ENCODE measurements around the gene GLIPR1L2.

DNA sequence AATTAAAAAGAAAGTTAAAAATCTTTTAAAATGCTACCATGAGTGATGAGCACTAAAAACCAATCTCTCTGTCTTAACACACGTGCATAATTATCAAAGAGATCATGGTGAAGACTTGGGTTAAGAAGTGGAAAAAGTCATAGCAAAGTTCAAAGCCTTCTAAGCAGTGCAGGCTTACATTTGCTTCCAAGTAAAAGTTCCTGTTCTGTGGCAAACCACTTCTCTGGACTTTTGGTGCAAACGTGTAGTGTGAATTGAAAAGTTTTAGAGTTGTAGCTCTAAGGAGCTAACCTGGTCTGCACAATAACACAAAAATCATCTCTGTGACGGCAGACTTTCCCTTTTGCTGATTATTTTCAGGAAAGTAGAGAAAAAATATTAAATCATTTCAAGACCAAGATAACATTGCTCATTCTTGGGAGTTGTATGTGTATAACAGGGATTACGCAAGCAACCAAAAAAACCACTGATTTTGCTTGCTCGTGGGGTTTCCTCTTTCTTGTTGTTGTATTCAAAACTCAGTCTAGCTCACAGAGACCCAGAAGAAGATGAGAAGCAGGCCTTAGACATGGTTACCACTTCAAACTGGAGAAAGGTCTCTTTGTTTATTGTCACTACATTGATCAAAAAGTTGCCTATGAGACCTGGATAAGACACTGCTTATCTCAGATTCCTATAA is 87.4 kb downstream of the GLIPR1L2 start:
- TF ChIP-seq, protein P1, sequence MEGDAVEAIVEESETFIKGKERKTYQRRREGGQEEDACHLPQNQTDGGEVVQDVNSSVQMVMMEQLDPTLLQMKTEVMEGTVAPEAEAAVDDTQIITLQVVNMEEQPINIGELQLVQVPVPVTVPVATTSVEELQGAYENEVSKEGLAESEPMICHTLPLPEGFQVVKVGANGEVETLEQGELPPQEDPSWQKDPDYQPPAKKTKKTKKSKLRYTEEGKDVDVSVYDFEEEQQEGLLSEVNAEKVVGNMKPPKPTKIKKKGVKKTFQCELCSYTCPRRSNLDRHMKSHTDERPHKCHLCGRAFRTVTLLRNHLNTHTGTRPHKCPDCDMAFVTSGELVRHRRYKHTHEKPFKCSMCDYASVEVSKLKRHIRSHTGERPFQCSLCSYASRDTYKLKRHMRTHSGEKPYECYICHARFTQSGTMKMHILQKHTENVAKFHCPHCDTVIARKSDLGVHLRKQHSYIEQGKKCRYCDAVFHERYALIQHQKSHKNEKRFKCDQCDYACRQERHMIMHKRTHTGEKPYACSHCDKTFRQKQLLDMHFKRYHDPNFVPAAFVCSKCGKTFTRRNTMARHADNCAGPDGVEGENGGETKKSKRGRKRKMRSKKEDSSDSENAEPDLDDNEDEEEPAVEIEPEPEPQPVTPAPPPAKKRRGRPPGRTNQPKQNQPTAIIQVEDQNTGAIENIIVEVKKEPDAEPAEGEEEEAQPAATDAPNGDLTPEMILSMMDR (IDR thresholded peaks at IDR 0.05): no peak
- TF ChIP-seq POLR2A (IDR thresholded peaks at IDR 0.05) (no peak), POLR2AphosphoS5 (IDR thresholded peaks at IDR 0.05) (no peak)
